Measurements from ENCODE around the gene ALAS1. TPM values are rescaled to one million over a fixed set of nuclear protein-coding genes. Genes with fewer than 3 reads are reported as not detected.

The ALAS1 gene
- total RNA-seq, 1 donor from 2014 or later = 54.2 TPM

DNA sequence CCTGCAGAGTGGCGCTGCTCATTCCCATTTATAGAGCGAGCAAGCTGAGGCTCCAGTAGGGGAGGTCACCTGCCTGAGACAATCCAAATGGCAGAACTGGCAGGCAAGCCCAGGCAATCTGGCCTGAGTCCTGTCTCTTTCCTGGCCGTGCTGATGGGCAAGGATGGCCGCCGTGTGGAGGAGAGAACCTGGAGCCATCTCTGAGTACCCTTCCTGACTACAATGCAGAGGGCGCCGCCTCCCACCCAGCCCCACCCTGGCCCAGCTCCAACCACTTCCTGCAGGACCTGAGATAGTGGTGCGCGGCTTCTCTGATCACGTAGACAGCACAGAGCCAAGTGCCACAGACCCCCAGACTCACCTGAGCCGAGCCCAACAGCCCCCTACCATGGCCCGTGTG is 20.5 kb downstream of the ALAS1 start:
- TF ChIP-seq, protein P1, sequence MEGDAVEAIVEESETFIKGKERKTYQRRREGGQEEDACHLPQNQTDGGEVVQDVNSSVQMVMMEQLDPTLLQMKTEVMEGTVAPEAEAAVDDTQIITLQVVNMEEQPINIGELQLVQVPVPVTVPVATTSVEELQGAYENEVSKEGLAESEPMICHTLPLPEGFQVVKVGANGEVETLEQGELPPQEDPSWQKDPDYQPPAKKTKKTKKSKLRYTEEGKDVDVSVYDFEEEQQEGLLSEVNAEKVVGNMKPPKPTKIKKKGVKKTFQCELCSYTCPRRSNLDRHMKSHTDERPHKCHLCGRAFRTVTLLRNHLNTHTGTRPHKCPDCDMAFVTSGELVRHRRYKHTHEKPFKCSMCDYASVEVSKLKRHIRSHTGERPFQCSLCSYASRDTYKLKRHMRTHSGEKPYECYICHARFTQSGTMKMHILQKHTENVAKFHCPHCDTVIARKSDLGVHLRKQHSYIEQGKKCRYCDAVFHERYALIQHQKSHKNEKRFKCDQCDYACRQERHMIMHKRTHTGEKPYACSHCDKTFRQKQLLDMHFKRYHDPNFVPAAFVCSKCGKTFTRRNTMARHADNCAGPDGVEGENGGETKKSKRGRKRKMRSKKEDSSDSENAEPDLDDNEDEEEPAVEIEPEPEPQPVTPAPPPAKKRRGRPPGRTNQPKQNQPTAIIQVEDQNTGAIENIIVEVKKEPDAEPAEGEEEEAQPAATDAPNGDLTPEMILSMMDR (IDR thresholded peaks at IDR 0.05; ENCODE audit: insufficient read depth, low read length, poor library complexity, severe bottlenecking) = no peak
- DNase-seq (ENCODE audit: low read depth) = no peak
- Histone ChIP-seq H3K27me3 (ENCODE audit: control insufficient read depth, insufficient read depth, low read length) (no peaks in the 10 kb centered on the region), H3K36me3 (ENCODE audit: control insufficient read depth, insufficient read depth, low read length) (no peaks in the 10 kb centered on the region), H3K4me3 (ENCODE audit: low read depth, low read length) (no peak overlapping the region)

DNA sequence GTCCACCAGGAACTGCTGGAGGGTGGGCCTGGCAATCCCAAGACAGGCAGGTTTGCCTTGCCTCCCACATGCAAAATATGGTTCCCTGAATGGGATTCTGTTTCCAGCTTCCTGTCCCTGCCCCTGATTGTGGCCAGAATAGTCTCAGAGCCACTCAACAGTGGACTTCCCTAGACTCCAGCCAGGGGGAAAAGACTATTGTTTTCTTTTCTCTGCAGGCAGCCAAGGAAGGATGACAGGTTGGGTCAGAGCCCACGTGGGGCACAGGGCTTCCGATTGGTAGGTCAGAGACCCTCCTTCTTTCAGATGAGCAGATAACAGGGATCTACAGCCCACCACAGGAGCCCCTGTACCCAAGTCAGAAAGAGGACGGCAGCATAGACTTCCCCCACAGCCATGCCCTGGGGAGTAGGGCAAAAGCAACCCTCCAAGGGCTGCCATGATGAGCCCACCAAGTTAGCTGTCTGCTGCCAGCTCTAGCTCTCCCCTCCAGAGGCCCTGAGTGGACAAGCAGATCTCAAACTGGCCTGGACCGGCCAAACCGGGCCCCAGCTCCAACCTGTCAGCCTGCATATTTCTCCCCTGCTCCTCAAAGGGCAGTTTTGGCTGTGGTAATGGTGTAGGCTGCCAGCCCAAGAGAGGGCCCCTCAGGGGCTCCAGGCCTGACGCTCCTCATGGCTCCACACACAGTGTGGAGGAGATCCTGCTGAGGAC is 21.1 kb downstream of the ALAS1 start:
- no peak overlapping the region for H3K4me3 ChIP-seq (ENCODE audit: low read depth, low read length)
- H3K27me3 ChIP-seq (ENCODE audit: control insufficient read depth, insufficient read depth, low read length) = no peaks in the 10 kb centered on the region
- TF ChIP-seq, protein P1 (IDR thresholded peaks at IDR 0.05; ENCODE audit: insufficient read depth, low read length, poor library complexity, severe bottlenecking) = no peak
- no peak for DNase-seq (ENCODE audit: low read depth)
- H3K36me3 ChIP-seq (ENCODE audit: control insufficient read depth, insufficient read depth, low read length) = no peaks in the 10 kb centered on the region

DNA sequence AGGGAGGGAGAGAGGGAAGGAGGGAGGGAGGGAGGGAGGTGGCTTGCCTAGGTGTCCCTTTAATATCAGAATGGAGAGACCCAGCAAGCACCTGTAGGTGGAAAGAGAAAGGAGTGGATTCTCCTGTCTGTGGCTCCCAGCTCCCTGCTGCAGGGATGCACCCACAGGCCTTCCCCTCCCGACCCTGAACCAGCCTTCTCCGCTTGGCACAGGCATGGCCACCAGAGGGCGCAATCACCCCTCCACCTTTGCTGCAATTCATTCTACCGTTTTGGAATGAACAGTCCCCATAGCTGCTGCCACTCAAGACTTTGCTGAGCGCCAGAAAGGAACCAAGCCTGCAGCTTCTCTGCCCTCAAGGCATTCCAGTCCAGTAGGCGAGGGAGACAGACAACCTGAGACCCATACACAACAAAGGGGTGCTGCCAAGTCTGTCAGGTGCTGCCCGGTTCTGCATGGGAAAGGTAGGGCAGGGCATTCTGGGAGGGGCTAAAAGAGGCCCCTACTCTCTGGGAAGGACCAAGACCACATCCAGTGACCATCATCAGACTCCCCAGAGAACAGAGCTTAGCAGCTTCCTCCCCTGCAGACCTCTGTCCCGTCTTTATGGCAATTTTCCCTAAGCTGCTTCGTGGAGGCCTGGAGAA is 22.5 kb downstream of the ALAS1 start:
- Histone ChIP-seq H3K27me3 (ENCODE audit: control insufficient read depth, insufficient read depth, low read length) (no peaks in the 10 kb centered on the region), H3K36me3 (ENCODE audit: control insufficient read depth, insufficient read depth, low read length) (no peaks in the 10 kb centered on the region), H3K4me3 (ENCODE audit: low read depth, low read length) (no peak overlapping the region)
- TF ChIP-seq, protein P1 (IDR thresholded peaks at IDR 0.05; ENCODE audit: insufficient read depth, low read length, poor library complexity, severe bottlenecking) = peak; percentile 94
- DNase-seq (ENCODE audit: low read depth) = no peak

DNA sequence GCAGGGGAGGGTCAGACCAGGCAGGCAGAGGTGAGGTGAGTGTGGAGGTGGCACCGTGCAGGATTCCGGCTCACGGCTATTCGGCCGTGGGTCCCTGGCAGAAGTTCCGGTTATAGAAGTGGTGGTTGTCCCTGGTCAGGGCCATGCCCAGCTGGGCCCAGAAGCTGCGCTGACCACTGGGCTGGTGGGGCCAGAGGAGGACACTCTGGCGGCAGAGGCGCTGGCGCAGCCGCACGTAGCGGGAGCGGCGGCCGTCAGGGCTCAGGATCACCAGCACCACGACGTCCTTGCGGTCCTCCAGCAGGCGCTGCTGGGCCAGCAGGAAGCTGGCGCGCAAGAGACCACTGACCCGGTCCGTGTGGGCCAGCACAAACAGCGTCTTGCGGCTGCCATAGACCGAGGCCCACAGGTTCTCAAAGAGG is 23.2 kb downstream of the ALAS1 start:
- no peak for DNase-seq (ENCODE audit: low read depth)
- Histone ChIP-seq H3K4me3 (ENCODE audit: low read depth, low read length) (no peak overlapping the region), H3K36me3 (ENCODE audit: control insufficient read depth, insufficient read depth, low read length) (no peaks in the 10 kb centered on the region), H3K27me3 (ENCODE audit: control insufficient read depth, insufficient read depth, low read length) (no peaks in the 10 kb centered on the region)
- TF ChIP-seq, protein P1 (IDR thresholded peaks at IDR 0.05; ENCODE audit: insufficient read depth, low read length, poor library complexity, severe bottlenecking) = no peak

DNA sequence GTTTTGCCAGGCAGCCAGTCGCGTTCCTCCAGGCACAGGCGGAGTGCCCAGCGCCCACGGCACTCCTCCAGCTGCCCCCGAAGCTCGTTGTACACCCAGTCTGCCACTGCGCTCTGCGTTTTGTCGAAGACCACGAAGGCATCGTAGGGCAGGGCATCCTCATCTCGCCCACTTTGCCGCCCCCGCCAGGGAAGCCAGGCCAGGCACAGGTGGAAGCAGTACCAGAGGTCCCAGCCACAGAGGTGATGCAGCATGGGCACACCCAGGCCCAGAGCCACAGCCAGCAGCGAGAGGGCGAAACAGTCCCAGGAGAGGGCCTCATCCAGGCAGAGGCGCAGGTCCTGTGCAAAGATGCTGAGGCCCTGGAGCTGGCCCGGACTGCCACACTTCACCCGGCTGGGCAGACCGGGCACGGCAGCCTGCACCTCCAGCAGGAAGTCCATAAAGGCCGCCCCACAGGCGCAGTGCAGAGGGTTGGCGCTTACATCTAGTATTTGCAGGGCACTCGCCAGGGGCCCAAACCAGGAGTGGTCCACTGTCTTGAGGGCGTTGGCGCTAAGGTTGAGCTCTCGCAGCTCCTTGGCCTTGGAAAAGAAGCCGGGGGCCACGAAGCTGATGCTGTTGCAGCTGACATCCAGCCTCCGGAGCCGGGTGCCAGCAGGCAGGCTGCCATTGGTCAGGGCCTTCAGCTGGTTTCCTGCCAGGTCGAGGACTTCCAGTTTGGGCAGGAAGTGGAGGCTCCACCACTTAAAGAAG is 23.8 kb downstream of the ALAS1 start:
- H3K36me3 ChIP-seq (ENCODE audit: control insufficient read depth, insufficient read depth, low read length) = no peaks in the 10 kb centered on the region
- TF ChIP-seq, protein P1 (IDR thresholded peaks at IDR 0.05; ENCODE audit: insufficient read depth, low read length, poor library complexity, severe bottlenecking) = no peak
- H3K27me3 ChIP-seq (ENCODE audit: control insufficient read depth, insufficient read depth, low read length) = no peaks in the 10 kb centered on the region
- DNase-seq (ENCODE audit: low read depth) = no peak
- H3K4me3 ChIP-seq (ENCODE audit: low read depth, low read length) = no peak overlapping the region
